Stimulated activated naive CD4-positive, alpha-beta T cell (primary cell): ENCODE measurements around the gene CLEC4D.
A peak's percentile ranks its signal among the peaks of the same experiment; 100 is the strongest.
"Not testable (repeated sequence)": the region's sequence is repeated elsewhere in the genome, so short reads cannot be mapped to it uniquely, and the experiment has no call there.

Source experiments
- DNase-seq, 6 experiments: peaks; one replicate each; lab custom pipeline; 2025; lab: John Stamatoyannopoulos, UW

CLEC4D gene

GRCh38 chr12:8513256-8513655 is at the start of gene CLEC4D:
TSS of gene CLEC4D (plus strand) at chr12:8513503. CDS start at chr12:8513733, 230 bp downstream.
- DNase-seq = no peak

GRCh38 chr12:8465301-8465996 is 47.9 kb upstream of the CLEC4D start:
- DNase-seq = no peak

GRCh38 chr12:8466241-8466640 is 47.1 kb upstream of the CLEC4D start:
- DNase-seq = no peak

- DNase-seq = no peak
Measured at GRCh38 chr12:8471090-8471489, 42.2 kb upstream of the CLEC4D start.

GRCh38 chr12:8475508-8476203 is 37.6 kb upstream of the CLEC4D start:
- DNase-seq = no peak

GRCh38 chr12:8482571-8483061 is 30.7 kb upstream of the CLEC4D start:
- peak in 2 of 6 experiments; percentile 5 to 22 for DNase-seq

GRCh38 chr12:8483079-8483478 is 30.2 kb upstream of the CLEC4D start:
- DNase-seq = no peak

GRCh38 chr12:8491646-8492530 is 21.4 kb upstream of the CLEC4D start:
- DNase-seq = no peak

GRCh38 chr12:8493084-8493483 is 20.2 kb upstream of the CLEC4D start:
- peak in 3 of 6 experiments; percentile 16 to 36 (median 24) for DNase-seq

GRCh38 chr12:8495671-8496070 is 17.6 kb upstream of the CLEC4D start:
- not testable (repeated sequence) for DNase-seq

- not testable (repeated sequence) for DNase-seq
Measured at GRCh38 chr12:8496074-8496473, 17.2 kb upstream of the CLEC4D start.

- DNase-seq = no peak
Measured at GRCh38 chr12:8499616-8500015, 13.7 kb upstream of the CLEC4D start.

GRCh38 chr12:8501720-8502119 is 11.6 kb upstream of the CLEC4D start:
- DNase-seq = no peak

- no peak for DNase-seq
Measured at GRCh38 chr12:8504351-8504750, 9.0 kb upstream of the CLEC4D start.

GRCh38 chr12:8507596-8507995 is 5.7 kb upstream of the CLEC4D start:
- no peak for DNase-seq

- no peak for DNase-seq
Measured at GRCh38 chr12:8508223-8508622, 5.1 kb upstream of the CLEC4D start.

GRCh38 chr12:8508910-8509841 is 4.1 kb upstream of the CLEC4D start:
- no peak for DNase-seq

GRCh38 chr12:8517971-8518370 is 4.7 kb downstream of the CLEC4D start:
- no peak for DNase-seq

GRCh38 chr12:8519171-8519570 is 5.9 kb downstream of the CLEC4D start:
- DNase-seq = no peak

- no peak for DNase-seq
Measured at GRCh38 chr12:8527250-8528130, 14.2 kb downstream of the CLEC4D start.
